H1 (cell line): Measurements from ENCODE around the gene DENND2A. TPM values are rescaled to one million over a fixed set of nuclear protein-coding genes. Genes with fewer than 3 reads are reported as not detected.

Source experiments
- CTCF ChIA-PET: fragments of 300-600 bp; sonication (Branson Sonifier 250); formaldehyde crosslinking; loops from one replicate; lab custom pipeline; 2021; ENCODE audit not compliant: partially characterized antibody; lab: Charles Lee
- POLR2A ChIA-PET: fragments of 300-600 bp; sonication (Branson Sonifier 250); formaldehyde crosslinking; loops from one replicate; lab custom pipeline; 2021; ENCODE audit warnings: inconsistent platforms; ENCODE audit not compliant: partially characterized antibody; lab: Charles Lee
- DNase-seq, 2 experiments: peaks; one replicate each; pipeline versions ENCODE4 v3.0.0 to v3.0.0-alpha.2; 2010 to 2022; ENCODE audit warnings: low spot score in 2 of 2, low read depth in 1 of 2, mixed read lengths in 1 of 2
- FAIRE-seq: peaks from 2 replicates; lab custom pipeline; 2011; peaks lifted over from hg19 to GRCh38; lab: Jason Lieb, UNC
- H2AFZ ChIP-seq: 2 replicates; pipeline ENCODE4 v1.8.1; 2012; ENCODE audit warnings: low read length, inconsistent platforms
- H2AK5ac ChIP-seq: 2 replicates; pipeline ENCODE4 v1.6.1; 2013; ENCODE audit warnings: low read depth, low read length
- H2BK120ac ChIP-seq: replicated peaks from 2 replicates; pipeline ENCODE3; 2013; ENCODE audit warnings: low read depth, low read length, inconsistent platforms
- H2BK12ac ChIP-seq: 2 replicates; pipeline ENCODE4 v1.6.1; 2013; ENCODE audit warnings: low read depth, low read length
- H2BK15ac ChIP-seq: 2 replicates; pipeline ENCODE4 v1.6.1; 2013; ENCODE audit warnings: low read length
- H2BK20ac ChIP-seq: 2 replicates; pipeline ENCODE4 v1.6.1; 2013; ENCODE audit warnings: low read length
- H2BK5ac ChIP-seq: 2 replicates; pipeline ENCODE4 v1.6.1; 2013; ENCODE audit warnings: low read depth, low read length
- H3K14ac ChIP-seq: 2 replicates; pipeline ENCODE4 v1.6.1; 2013; ENCODE audit warnings: inconsistent platforms; ENCODE audit not compliant: insufficient read length
- H3K18ac ChIP-seq: 2 replicates; pipeline ENCODE4 v1.6.1; 2013; ENCODE audit warnings: low read length; ENCODE audit errors: extremely low read depth
- H3K23ac ChIP-seq: 2 replicates; pipeline ENCODE4 v1.6.1; 2013; ENCODE audit warnings: inconsistent platforms; ENCODE audit not compliant: insufficient read length
- H3K23me2 ChIP-seq: 2 replicates; pipeline ENCODE4 v1.6.1; 2013; ENCODE audit warnings: low read depth, low read length
- H3K27ac ChIP-seq: 2 replicates; pipeline ENCODE4 v1.6.1; 2011; ENCODE audit warnings: low read depth, low read length, inconsistent platforms
- H3K27me3 ChIP-seq, 4 experiments: replicated peaks in 1 of 4; 1 replicate in 1 of 4; 2 replicates in 3 of 4; pipeline versions ENCODE4 v1.6.1 to v1.8.1; 2011 to 2013; ENCODE audit warnings: low read length in 3 of 4, mild to moderate bottlenecking in 3 of 4, inconsistent platforms in 2 of 4, mixed read lengths in 2 of 4, moderate library complexity in 1 of 4; ENCODE audit not compliant: control insufficient read depth in 3 of 4, insufficient read depth in 3 of 4; ENCODE audit errors: extremely low read depth in 1 of 4
- H3K36me3 ChIP-seq, 4 experiments: 2 replicates each; pipeline versions ENCODE4 v1.6.1 to v1.8.1; 2011 to 2013; ENCODE audit warnings: mild to moderate bottlenecking in 4 of 4, low read length in 3 of 4, moderate library complexity in 2 of 4, control low read depth in 1 of 4, inconsistent platforms in 1 of 4; ENCODE audit not compliant: insufficient read depth in 4 of 4, control insufficient read depth in 2 of 4
- H3K4ac ChIP-seq: replicated peaks from 2 replicates; pipeline ENCODE3; 2013; ENCODE audit warnings: low read length, low read depth, mixed read lengths, inconsistent platforms; ENCODE audit not compliant: insufficient read length
- H3K4me1 ChIP-seq, 4 experiments: replicated peaks in 1 of 4; 1 replicate in 1 of 4; 2 replicates in 3 of 4; pipeline versions ENCODE4 v1.6.1 to v1.8.1; 2011 to 2013; ENCODE audit warnings: low read length in 3 of 4, inconsistent platforms in 2 of 4, mixed read lengths in 1 of 4; ENCODE audit not compliant: insufficient read depth in 4 of 4, control insufficient read depth in 3 of 4
- H3K4me2 ChIP-seq, 2 experiments: 2 replicates each; pipeline versions ENCODE4 v1.6.1 to v1.8.1; 2011 to 2013; ENCODE audit warnings: low read depth in 2 of 2, low read length in 2 of 2, control low read depth in 1 of 2, inconsistent platforms in 1 of 2, mild to moderate bottlenecking in 1 of 2; ENCODE audit not compliant: insufficient read depth in 1 of 2
- H3K4me3 ChIP-seq, 4 experiments: fragments of 200-600, 300-600 bp in 1 of 4; sonication (generic), shearing (Covaris generic), sonication (Bioruptor Twin) in 1 of 4; 2 replicates each; pipeline versions ENCODE4 v1.5.1 to v1.8.1; 2011 to 2016; ENCODE audit warnings: low read length in 4 of 4, low read depth in 3 of 4, control low read depth in 2 of 4, inconsistent platforms in 2 of 4, mild to moderate bottlenecking in 2 of 4, mixed read lengths in 1 of 4, moderate library complexity in 1 of 4; ENCODE audit not compliant: insufficient read depth in 2 of 4; ENCODE audit errors: extremely low read depth in 1 of 4
- H3K56ac ChIP-seq: replicated peaks from 2 replicates; pipeline ENCODE3; 2013; ENCODE audit warnings: low read depth, mild to moderate bottlenecking, mixed read lengths, low read length, inconsistent platforms; ENCODE audit not compliant: insufficient read length
- H3K79me1 ChIP-seq: 2 replicates; pipeline ENCODE4 v1.6.1; 2013; ENCODE audit warnings: low read depth, low read length, control low read depth
- H3K79me2 ChIP-seq, 2 experiments: 2 replicates each; pipeline versions ENCODE4 v1.6.1 to v1.8.1; 2012 to 2013; ENCODE audit warnings: low read length in 2 of 2, mild to moderate bottlenecking in 2 of 2, inconsistent platforms in 1 of 2; ENCODE audit not compliant: insufficient read depth in 2 of 2, control insufficient read depth in 1 of 2
- H3K9ac ChIP-seq, 4 experiments: replicated peaks in 1 of 4; 1 replicate in 1 of 4; 2 replicates in 3 of 4; pipeline versions ENCODE4 v1.6.1 to v1.8.1; 2011 to 2013; ENCODE audit warnings: low read depth in 3 of 4, low read length in 3 of 4, control low read depth in 2 of 4, mild to moderate bottlenecking in 2 of 4, moderate library complexity in 2 of 4, inconsistent platforms in 1 of 4; ENCODE audit errors: extremely low read depth in 1 of 4
- H3K9me3 ChIP-seq, 2 experiments: 2 replicates each; pipeline versions ENCODE4 v1.6.1 to v1.8.1; 2012 to 2013; ENCODE audit warnings: mild to moderate bottlenecking in 2 of 2, moderate library complexity in 2 of 2, control low read depth in 1 of 2, inconsistent platforms in 1 of 2, low read depth in 1 of 2, low read length in 1 of 2, mixed read lengths in 1 of 2; ENCODE audit not compliant: insufficient read depth in 2 of 2
- H4K20me1 ChIP-seq, 2 experiments: replicated peaks in 1 of 2; 2 replicates each; pipeline versions ENCODE3 to v1.8.1; 2011 to 2013; ENCODE audit warnings: inconsistent platforms in 2 of 2, low read length in 2 of 2, mild to moderate bottlenecking in 1 of 2; ENCODE audit not compliant: insufficient read depth in 2 of 2, control insufficient read depth in 1 of 2
- H4K5ac ChIP-seq: 2 replicates; pipeline ENCODE4 v1.6.1; 2013; ENCODE audit warnings: low read length, low read depth, mixed read lengths, inconsistent platforms; ENCODE audit not compliant: insufficient read length
- H4K8ac ChIP-seq: 2 replicates; pipeline ENCODE4 v1.8.0; 2013; ENCODE audit warnings: mild to moderate bottlenecking, moderate library complexity, low read length, inconsistent platforms; ENCODE audit not compliant: insufficient read depth; ENCODE audit errors: extremely low read depth
- H4K91ac ChIP-seq: replicated peaks from 2 replicates; pipeline ENCODE3; 2013; ENCODE audit warnings: low read length, mixed read lengths, inconsistent platforms; ENCODE audit not compliant: insufficient read length
- BCL11A ChIP-seq, 2 experiments: IDR thresholded peaks; one replicate each; pipeline ENCODE4 v1.6.1; 2011; ENCODE audit warnings: low read depth in 2 of 2, low read length in 2 of 2, mild to moderate bottlenecking in 2 of 2
- E2F6 ChIP-seq: IDR thresholded peaks from 2 replicates; pipeline ENCODE4 v1.6.1; 2012; ENCODE audit warnings: inconsistent platforms
- EZH2 ChIP-seq: fragments of 200-600 bp; sonication (generic); IDR thresholded peaks from 2 replicates; pipeline ENCODE4 v1.7.1; 2012; ENCODE audit warnings: low read depth, mild to moderate bottlenecking, moderate library complexity, low read length, inconsistent platforms; ENCODE audit not compliant: severe bottlenecking
- HDAC2 ChIP-seq, 2 experiments: fragments of 300-600 bp in 1 of 2; sonication (generic) in 1 of 2; IDR thresholded peaks; 2 replicates each; pipeline ENCODE4 v1.6.1; 2011 to 2012; ENCODE audit warnings: low read depth in 2 of 2, low read length in 2 of 2, mild to moderate bottlenecking in 2 of 2, moderate library complexity in 2 of 2, borderline replicate concordance in 1 of 2, inconsistent platforms in 1 of 2
- JUND ChIP-seq: IDR thresholded peaks from 2 replicates; pipeline ENCODE4 v1.6.1; 2011; ENCODE audit warnings: mild to moderate bottlenecking, improper control_type of control experiment, low read length
- KDM1A ChIP-seq: fragments of 200-600, 300-600 bp; sonication (generic); IDR thresholded peaks from 2 replicates; pipeline ENCODE4 v1.7.1; 2016; ENCODE audit warnings: mild to moderate bottlenecking, low read length, borderline replicate concordance
- MAX ChIP-seq: IDR thresholded peaks from 2 replicates; pipeline ENCODE4 v1.6.1; 2012; ENCODE audit warnings: inconsistent platforms
- NANOG ChIP-seq: IDR thresholded peaks from 2 replicates; pipeline ENCODE4 v1.6.1; 2011; ENCODE audit warnings: low read length, low read depth, mild to moderate bottlenecking, inconsistent platforms; ENCODE audit not compliant: insufficient read depth, poor library complexity, severe bottlenecking
- SP1 ChIP-seq: IDR thresholded peaks from 2 replicates; pipeline ENCODE4 v1.6.1; 2011; ENCODE audit warnings: low read depth, low read length
- SRF ChIP-seq: IDR thresholded peaks from 2 replicates; pipeline ENCODE4 v1.6.1; 2011; ENCODE audit warnings: mild to moderate bottlenecking, low read depth, low read length, moderate library complexity
- TBP ChIP-seq: IDR thresholded peaks from 2 replicates; pipeline ENCODE4 v1.6.1; 2011; ENCODE audit warnings: low read depth, low read length, improper control_type of control experiment
- USF2 ChIP-seq: IDR thresholded peaks from 2 replicates; pipeline ENCODE4 v1.6.1; 2011; ENCODE audit warnings: low read length, improper control_type of control experiment
- WGBS, 2 experiments: shearing (Covaris generic) in 1 of 2; methylation state at CpG; one replicate each; pipeline versions ENCODE4 v1.1.6 to v1.1.7; 2013 to 2015; ENCODE audit warnings: low lambda C conversion rate in 2 of 2, mixed read lengths in 2 of 2, inconsistent platforms in 1 of 2, low coverage in 1 of 2, missing lambda C conversion rate in 1 of 2; ENCODE audit not compliant: insufficient replicate concordance in 2 of 2, insufficient coverage in 1 of 2, insufficient read length in 1 of 2; ENCODE audit errors: extremely low coverage in 1 of 2, missing lambda C conversion rate in 1 of 2; 5-methylcytosine and 5-hydroxymethylcytosine counted together
- polyA plus RNA-seq, 7 experiments: library from polyadenylated mRNA; depleted of rRNA in 3 of 7; stranded (reverse) in 5 of 7; unstranded in 2 of 7; fragments of >200 nt in 5 of 7; fragments of 200-250 nt in 2 of 7; gene quantifications; 1 replicate in 5 of 7; 2 replicates in 1 of 7; 4 replicates in 1 of 7; pipeline versions ENCODE4 v1.2.1 to v1.2.3, GENCODE V29; 2011 to 2013; ENCODE audit warnings: missing spikeins in 2 of 7, mixed read lengths in 2 of 7
- total RNA-seq: library from RNA; stranded (reverse); fragmentation: NEBNext Ultra II Directional; extraction: Animal tissue kit (Norgen Biotek cat#: 25700); gene quantifications from 2 replicates; pipeline ENCODE4 v1.2.1, GENCODE V29; 2021

The DENND2A gene
- total and polyA plus RNA-seq, 2 of the 8 experiments (the other 6 are each of a cell fraction or from before 2014, with no cell fraction given) = 5.0 to 13.0 TPM

GRCh38 chr7:140587243-140587642, 53.4 kb downstream of the DENND2A start:
- Histone ChIP-seq H3K14ac (no peak overlapping the region), H2AK5ac (no peak overlapping the region), H2BK12ac (no peak overlapping the region), H3K18ac (no peak overlapping the region), H3K56ac (no peak overlapping the region), H3K36me3 (no peaks in the 10 kb centered on the region), H2BK20ac (no peak overlapping the region), H3K23me2 (no peaks in the 10 kb centered on the region), H3K27me3 (no peaks in the 10 kb centered on the region), H3K27ac (no peak overlapping the region), H3K23ac (no peak overlapping the region), H3K79me1 (no peaks in the 10 kb centered on the region), H3K4me1 (no peaks in the 10 kb centered on the region; a peak in 1 of 7 replicates), H4K20me1 (no peaks in the 10 kb centered on the region), H2AFZ (no peak overlapping the region), H3K4me3 (no peak overlapping the region), H4K5ac (no peak overlapping the region), H3K4me2 (no peak overlapping the region), H2BK15ac (no peak overlapping the region), H3K9ac (no peak overlapping the region), H3K4ac (no peak overlapping the region), H3K9me3 (no peaks in the 10 kb centered on the region), H2BK5ac (no peak overlapping the region), H2BK120ac (no peak overlapping the region), H3K79me2 (no peaks in the 10 kb centered on the region), H4K8ac (no peak overlapping the region; the same call in 1 of the 2 replicates), H4K91ac (no peak overlapping the region)
- ChIA-PET CTCF (interaction anchor here (0.6 to 1.5 kb wide), 2 partner anchors 11 to 58 kb away, joined by 3 to 4 read pairs; no protein-coding TSS in a partner anchor), POLR2A (no interaction called here)
- DNase-seq (no peak), FAIRE-seq (no peak)
- WGBS, 2 experiments = 94% methylated on average over 9 of the region's 9 CpGs; no CpG with 5 or more reads in 1 of the 2 experiments
- TF ChIP-seq SRF = no peak
- TF ChIP-seq KDM1A = no peak
- no peak for TF ChIP-seq NANOG
- TF ChIP-seq SP1 = no peak
- TF ChIP-seq EZH2 = no peak
- TF ChIP-seq MAX = no peak
- no peak for TF ChIP-seq E2F6
- TF ChIP-seq JUND = no peak
- TF ChIP-seq TBP = no peak
- no peak for TF ChIP-seq USF2
- no peak for TF ChIP-seq HDAC2 (IDR thresholded peaks at IDR 0.05; ENCODE audit: borderline replicate concordance in 1 of 2, low read depth in 2 of 2, low read length in 2 of 2)
- no peak for TF ChIP-seq BCL11A (IDR thresholded peaks at IDR 0.05; ENCODE audit: low read depth in 2 of 2, low read length in 2 of 2)
